Suprapubic skin (tissue), 4 donors: Measurements from ENCODE around the gene ZIM2.

Experiments used
- POLR2A ChIP-seq, 2 donors: fragments of 450-650 bp; IDR thresholded peaks; one replicate each; pipeline ENCODE4 v1.6.1; 2017; ENCODE audit warnings: antibody characterized with exemption in 2 of 2, mild to moderate bottlenecking in 2 of 2, moderate library complexity in 2 of 2
- POLR2AphosphoS5 ChIP-seq, 3 donors: sonication (generic); formaldehyde crosslinking; IDR thresholded peaks; one replicate each; pipeline ENCODE4 v1.6.1; 2017; ENCODE audit warnings: antibody characterized with exemption in 3 of 3
- TF ChIP-seq, protein P1 (sequence below), 2 donors: fragments of 200-600 bp in 1 of 2; fragments of 450-650 bp in 1 of 2; sonication (generic) in 1 of 2; IDR thresholded peaks; one replicate each; pipeline ENCODE4 v1.5.1; 2016 to 2019; ENCODE audit warnings: antibody characterized with exemption in 2 of 2, mild to moderate bottlenecking in 1 of 2, moderate library complexity in 1 of 2

DNA sequence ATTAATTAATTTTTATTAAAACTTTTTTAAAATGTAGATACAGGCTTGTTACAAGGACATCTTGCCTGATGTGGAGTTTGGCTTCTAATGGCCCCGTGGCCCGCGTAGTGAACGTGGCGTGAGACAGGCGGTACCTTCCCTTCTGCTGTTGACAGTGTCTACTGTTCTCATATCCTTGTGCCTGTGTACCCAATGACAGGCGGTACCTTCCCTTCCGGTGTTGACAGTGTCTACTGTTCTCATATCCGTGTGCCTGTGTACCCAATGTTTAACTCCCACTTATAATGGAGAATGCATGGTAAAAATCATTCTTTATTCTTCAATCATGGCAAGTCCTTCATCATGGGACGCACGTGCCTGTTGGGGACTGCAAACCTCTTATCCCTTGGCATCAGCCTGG, 89.9 kb downstream of the ZIM2 start:
- TF ChIP-seq, protein P1, sequence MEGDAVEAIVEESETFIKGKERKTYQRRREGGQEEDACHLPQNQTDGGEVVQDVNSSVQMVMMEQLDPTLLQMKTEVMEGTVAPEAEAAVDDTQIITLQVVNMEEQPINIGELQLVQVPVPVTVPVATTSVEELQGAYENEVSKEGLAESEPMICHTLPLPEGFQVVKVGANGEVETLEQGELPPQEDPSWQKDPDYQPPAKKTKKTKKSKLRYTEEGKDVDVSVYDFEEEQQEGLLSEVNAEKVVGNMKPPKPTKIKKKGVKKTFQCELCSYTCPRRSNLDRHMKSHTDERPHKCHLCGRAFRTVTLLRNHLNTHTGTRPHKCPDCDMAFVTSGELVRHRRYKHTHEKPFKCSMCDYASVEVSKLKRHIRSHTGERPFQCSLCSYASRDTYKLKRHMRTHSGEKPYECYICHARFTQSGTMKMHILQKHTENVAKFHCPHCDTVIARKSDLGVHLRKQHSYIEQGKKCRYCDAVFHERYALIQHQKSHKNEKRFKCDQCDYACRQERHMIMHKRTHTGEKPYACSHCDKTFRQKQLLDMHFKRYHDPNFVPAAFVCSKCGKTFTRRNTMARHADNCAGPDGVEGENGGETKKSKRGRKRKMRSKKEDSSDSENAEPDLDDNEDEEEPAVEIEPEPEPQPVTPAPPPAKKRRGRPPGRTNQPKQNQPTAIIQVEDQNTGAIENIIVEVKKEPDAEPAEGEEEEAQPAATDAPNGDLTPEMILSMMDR (IDR thresholded peaks at IDR 0.05), result no peak
- TF ChIP-seq POLR2A (IDR thresholded peaks at IDR 0.05), result no peak
- no peak for TF ChIP-seq POLR2AphosphoS5 (IDR thresholded peaks at IDR 0.05)
